Measurements from ENCODE around the gene DTNB. TPM values are rescaled to one million over a fixed set of nuclear protein-coding genes. Genes with fewer than 3 reads are reported as not detected.

DTNB gene
- total and polyA plus RNA-seq, 12 donors = 4.7 to 27.5 (median 9.4) TPM

DNA sequence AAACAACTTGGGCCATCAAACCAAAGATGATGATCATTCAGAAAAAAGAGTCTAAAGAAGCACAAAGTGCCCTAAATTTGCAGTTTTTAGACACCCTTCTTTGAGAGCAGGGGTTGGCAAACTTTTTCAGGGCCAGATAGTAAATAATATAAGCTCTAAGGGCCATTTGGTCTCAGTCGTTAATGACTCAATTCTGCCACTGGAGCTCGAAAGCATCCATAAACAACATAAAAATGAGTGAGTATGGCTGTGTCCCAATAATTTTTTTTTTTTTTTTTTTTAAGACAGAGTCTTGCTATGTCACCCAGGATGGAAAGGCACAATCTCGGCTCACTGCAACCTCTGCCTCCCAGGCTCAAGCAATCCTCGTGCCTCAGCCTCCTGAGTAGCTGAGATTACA lies 152.3 kb downstream of the DTNB start:
- intact Hi-C loops (cut with DNase I) = loop anchor here (5.0 to 10.0 kb wide), 2 partner anchors 144 to 156 kb away; no protein-coding TSS in a partner anchor
- peaks cover 0 to 4% of the 10 kb centered on the region in 2 donors for H3K4me1 ChIP-seq (replicated peaks in 1 of 2)

DNA sequence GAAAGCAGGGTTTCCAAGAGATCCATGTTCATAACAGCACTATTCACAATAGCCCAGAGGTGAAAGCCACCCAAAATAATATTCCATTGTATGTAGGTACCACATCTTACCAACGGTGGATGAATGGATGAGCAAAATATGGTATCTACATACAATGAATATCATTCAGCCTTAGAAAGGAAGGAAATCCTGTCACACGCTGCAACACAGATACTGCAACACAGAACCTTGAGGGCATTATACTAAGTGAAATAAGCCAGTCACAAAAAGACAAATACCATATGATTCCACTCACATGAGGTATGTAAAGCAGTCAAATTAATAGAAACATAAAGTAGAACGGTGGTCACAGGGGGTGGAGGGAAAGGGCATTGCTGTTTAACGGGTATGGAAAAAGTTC lies 155.7 kb downstream of the DTNB start:
- H3K27ac ChIP-seq = no peak overlapping the region
- WGBS, 4 donors = 65 to 76% (median 71%) methylated on average over 4 of the region's 4 CpGs
- H3K27me3 ChIP-seq = no peaks in the 10 kb centered on the region

More for the DNA sequence above, 152.3 kb downstream of the DTNB start:
- no peaks in the 10 kb centered on the region for H3K27me3 ChIP-seq
- H3K36me3 ChIP-seq (replicated peaks in 1 of 2) = no peaks in the 10 kb centered on the region
- WGBS, 4 donors = 49 to 67% (median 58%) methylated on average over 4 of the region's 4 CpGs
- TF ChIP-seq CTCF (IDR thresholded peaks at IDR 0.05) = no peak
- no peak for TF ChIP-seq POLR2A (IDR thresholded peaks at IDR 0.05)
- DNase-seq = no peak
- H3K27ac ChIP-seq = no peak overlapping the region
- no peaks in the 10 kb centered on the region for H3K9me3 ChIP-seq (replicated peaks in 1 of 3)
- H3K4me3 ChIP-seq = no peak overlapping the region

GRCh38 chr2:25514043-25514637 lies 159.2 kb downstream of the DTNB start:
- H3K27ac ChIP-seq = no peak overlapping the region
- intact Hi-C loops (cut with DNase I) = no loop called here
- no peak for TF ChIP-seq CTCF (IDR thresholded peaks at IDR 0.05)
- TF ChIP-seq POLR2A (IDR thresholded peaks at IDR 0.05) = no peak
- H3K27me3 ChIP-seq = no peaks in the 10 kb centered on the region
- no peak overlapping the region for H3K4me3 ChIP-seq
- WGBS, 4 donors = 74 to 83% (median 78%) methylated on average over 3 of the region's 3 CpGs
- no peaks in the 10 kb centered on the region for H3K9me3 ChIP-seq (replicated peaks in 1 of 3)
- no peak for DNase-seq
- H3K36me3 ChIP-seq (replicated peaks in 1 of 2) = no peaks in the 10 kb centered on the region
- H3K4me1 ChIP-seq (replicated peaks in 1 of 2) = no peaks in the 10 kb centered on the region

More for the DNA sequence above, 155.7 kb downstream of the DTNB start:
- no peak for DNase-seq
- Histone ChIP-seq H3K9me3 (replicated peaks in 1 of 3) (no peaks in the 10 kb centered on the region), H3K4me3 (no peak overlapping the region), H3K4me1 (replicated peaks in 1 of 2) (peaks cover 0 to 4% of the 10 kb centered on the region in 2 donors), H3K36me3 (replicated peaks in 1 of 2) (no peaks in the 10 kb centered on the region)
- intact Hi-C loops (cut with DNase I) = no loop called here
- TF ChIP-seq CTCF (IDR thresholded peaks at IDR 0.05) (no peak), POLR2A (IDR thresholded peaks at IDR 0.05) (no peak)

DNA sequence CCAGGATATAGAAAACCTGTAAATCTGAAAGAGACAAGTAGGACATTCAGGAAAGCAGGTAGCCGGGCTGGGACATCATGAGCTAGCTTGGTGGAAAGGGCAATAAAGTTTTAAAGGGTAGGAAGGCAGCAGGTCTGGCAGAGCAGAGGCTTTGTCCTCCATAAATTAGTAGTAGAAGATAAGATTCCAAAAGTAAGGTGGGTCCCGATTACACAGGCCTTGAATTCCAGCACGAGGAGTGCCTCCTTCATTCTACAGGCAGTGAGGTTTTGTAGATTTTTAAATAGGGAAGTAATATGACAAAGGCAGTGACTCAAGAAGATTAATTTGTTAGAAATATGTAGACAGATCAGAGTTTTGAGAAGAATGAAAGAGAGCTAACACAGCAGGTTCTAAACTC lies 160.7 kb downstream of the DTNB start:
- no peak for TF ChIP-seq CTCF (IDR thresholded peaks at IDR 0.05)
- TF ChIP-seq POLR2A (IDR thresholded peaks at IDR 0.05) = no peak
- H3K27ac ChIP-seq = no peak overlapping the region
- intact Hi-C loops (cut with DNase I) = no loop called here
- 49 to 63% (median 55%) methylated on average over 3 of the region's 3 CpGs for WGBS, 4 donors
- no peaks in the 10 kb centered on the region for H3K36me3 ChIP-seq (replicated peaks in 1 of 2)
- no peak for DNase-seq
- no peaks in the 10 kb centered on the region for H3K9me3 ChIP-seq (replicated peaks in 1 of 3)
- no peak overlapping the region for H3K4me3 ChIP-seq
- H3K4me1 ChIP-seq (replicated peaks in 1 of 2) = no peaks in the 10 kb centered on the region
- no peaks in the 10 kb centered on the region for H3K27me3 ChIP-seq
